HG03460 (cell line): ENCODE data around the gene POLR2C.
"Not testable (repeated sequence)": the region's sequence is repeated elsewhere in the genome, so short reads cannot be mapped to it uniquely, and the experiment has no call there.

ENCODE experiments used
- ATAC-seq: cut with Tn5 transposase; IDR thresholded peaks from one replicate; pipeline ENCODE4 v1.9.1; 2021; ENCODE audit not compliant: unreplicated experiment

The POLR2C gene

GRCh38 chr16:57478396-57479204 is 16.1 kb downstream of the POLR2C start:
- no peak for ATAC-seq

GRCh38 chr16:57479205-57479975 is 16.9 kb downstream of the POLR2C start:
- no peak for ATAC-seq

- ATAC-seq, result no peak
Observed at GRCh38 chr16:57479976-57480753, 17.7 kb downstream of the POLR2C start.

- ATAC-seq, result no peak
Observed at GRCh38 chr16:57480754-57481230, 18.3 kb downstream of the POLR2C start.

GRCh38 chr16:57481421-57481820 is 18.9 kb downstream of the POLR2C start:
- no peak for ATAC-seq

- ATAC-seq, result no peak
Observed at GRCh38 chr16:57482845-57483545, 20.5 kb downstream of the POLR2C start.

GRCh38 chr16:57483725-57484514 is 21.4 kb downstream of the POLR2C start:
- ATAC-seq, result no peak

GRCh38 chr16:57484515-57485005 is 22.1 kb downstream of the POLR2C start:
- ATAC-seq, result no peak

GRCh38 chr16:57485091-57485915 is 22.8 kb downstream of the POLR2C start:
- no peak for ATAC-seq

GRCh38 chr16:57485916-57486857 is 23.7 kb downstream of the POLR2C start, which contains the start of gene DOK4:
Gene DOK4, minus strand, starts transcription at chr16:57486493. Its CDS starts 6,986 bp downstream, at chr16:57479507.
- ATAC-seq, result peak; percentile 88

GRCh38 chr16:57486858-57487834 is 24.7 kb downstream of the POLR2C start:
- ATAC-seq, result no peak

GRCh38 chr16:57489229-57489628 is 26.8 kb downstream of the POLR2C start:
- no peak for ATAC-seq

- ATAC-seq, result no peak
Observed at GRCh38 chr16:57493767-57494166, 31.3 kb downstream of the POLR2C start.

- ATAC-seq, result no peak
Observed at GRCh38 chr16:57497121-57497520, 34.6 kb downstream of the POLR2C start.

- no peak for ATAC-seq
Observed at GRCh38 chr16:57498031-57498430, 35.6 kb downstream of the POLR2C start.

- not testable (repeated sequence) for ATAC-seq
Observed at GRCh38 chr16:57499941-57500340, 37.5 kb downstream of the POLR2C start.
